ENCODE measurements around the gene TF. TPM values are rescaled to one million over a fixed set of nuclear protein-coding genes. Genes with fewer than 3 reads are reported as not detected.

The TF gene
- total and polyA plus RNA-seq, 12 donors, result under 0.01 to 15.5 (median 2.2) TPM; not detected in 1

DNA sequence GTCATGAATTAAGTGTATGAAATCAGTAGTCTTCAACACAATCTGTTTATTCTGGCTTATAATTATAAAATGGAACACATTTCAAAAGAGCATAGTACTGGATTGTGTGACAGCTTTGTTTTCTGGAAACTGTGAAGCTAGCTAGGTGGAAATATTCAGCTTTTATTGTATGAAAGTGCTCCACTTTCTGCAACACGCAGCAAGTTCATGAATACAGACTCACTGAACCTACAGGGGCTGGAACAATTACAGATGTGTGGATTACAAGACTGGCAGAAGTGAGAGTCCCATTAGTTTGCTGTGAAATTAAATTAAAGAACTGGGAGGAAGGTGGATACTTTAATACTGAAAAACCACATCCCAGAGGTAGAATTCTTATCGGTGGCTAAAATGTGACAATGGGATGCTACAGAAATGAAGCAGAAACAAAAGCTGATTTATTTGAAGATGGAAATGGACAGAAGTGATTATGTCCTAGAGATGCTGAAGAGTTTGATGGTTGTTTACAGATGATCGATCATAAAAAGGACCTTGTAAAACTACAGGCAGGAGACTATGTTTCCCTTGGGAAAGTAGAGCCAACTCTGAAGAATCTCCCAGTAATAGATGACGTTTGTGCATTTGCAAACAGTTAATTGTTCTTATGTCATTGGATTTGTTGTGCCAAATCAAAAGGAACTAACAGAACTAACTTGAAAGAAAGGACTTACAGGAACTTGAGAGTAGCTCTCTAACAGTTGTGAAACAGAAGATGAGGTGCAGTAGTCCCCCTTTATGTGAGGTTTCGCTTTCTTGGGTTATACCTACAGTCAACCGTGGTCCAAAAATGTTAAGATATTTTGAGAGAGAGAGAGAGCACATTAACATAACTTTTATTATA is 15.7 kb downstream of the TF start:
- Histone ChIP-seq H3K27me3 (no peaks in the 10 kb centered on the region), H3K9me3 (replicated peaks in 1 of 3) (no peaks in the 10 kb centered on the region), H3K4me3 (no peak overlapping the region), H3K36me3 (replicated peaks in 1 of 2) (no peaks in the 10 kb centered on the region), H3K4me1 (replicated peaks in 1 of 2) (no peaks in the 10 kb centered on the region), H3K27ac (no peak overlapping the region)
- no peak for DNase-seq
- intact Hi-C loops (cut with DNase I), result no loop called here
- TF ChIP-seq, protein P1, sequence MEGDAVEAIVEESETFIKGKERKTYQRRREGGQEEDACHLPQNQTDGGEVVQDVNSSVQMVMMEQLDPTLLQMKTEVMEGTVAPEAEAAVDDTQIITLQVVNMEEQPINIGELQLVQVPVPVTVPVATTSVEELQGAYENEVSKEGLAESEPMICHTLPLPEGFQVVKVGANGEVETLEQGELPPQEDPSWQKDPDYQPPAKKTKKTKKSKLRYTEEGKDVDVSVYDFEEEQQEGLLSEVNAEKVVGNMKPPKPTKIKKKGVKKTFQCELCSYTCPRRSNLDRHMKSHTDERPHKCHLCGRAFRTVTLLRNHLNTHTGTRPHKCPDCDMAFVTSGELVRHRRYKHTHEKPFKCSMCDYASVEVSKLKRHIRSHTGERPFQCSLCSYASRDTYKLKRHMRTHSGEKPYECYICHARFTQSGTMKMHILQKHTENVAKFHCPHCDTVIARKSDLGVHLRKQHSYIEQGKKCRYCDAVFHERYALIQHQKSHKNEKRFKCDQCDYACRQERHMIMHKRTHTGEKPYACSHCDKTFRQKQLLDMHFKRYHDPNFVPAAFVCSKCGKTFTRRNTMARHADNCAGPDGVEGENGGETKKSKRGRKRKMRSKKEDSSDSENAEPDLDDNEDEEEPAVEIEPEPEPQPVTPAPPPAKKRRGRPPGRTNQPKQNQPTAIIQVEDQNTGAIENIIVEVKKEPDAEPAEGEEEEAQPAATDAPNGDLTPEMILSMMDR (IDR thresholded peaks at IDR 0.05), result no peak
- TF ChIP-seq POLR2A (IDR thresholded peaks at IDR 0.05), result no peak
- whole genome bisulfite sequencing, 4 donors, result 71 to 78% (median 75%) methylated on average over 6 of the region's 6 CpGs

DNA sequence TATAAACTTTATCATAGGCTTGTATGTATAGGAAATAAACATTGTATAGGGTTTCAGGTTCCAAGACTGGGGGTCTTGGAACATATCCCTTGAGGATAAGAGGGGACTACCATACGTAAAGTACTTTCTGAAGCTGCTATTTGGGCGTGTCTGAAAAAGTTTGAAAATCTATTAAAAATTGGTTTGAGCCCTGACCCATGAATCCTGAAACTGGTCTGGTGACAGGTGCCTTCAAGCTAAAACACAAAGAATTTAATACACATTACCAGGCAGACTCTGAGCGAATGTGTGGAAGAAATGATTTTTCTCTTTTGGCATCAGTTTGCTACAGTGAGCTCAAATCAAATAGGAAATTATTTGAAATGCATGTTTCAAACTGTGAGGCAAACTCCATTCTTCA is 16.3 kb downstream of the TF start:
- no peak overlapping the region for H3K4me3 ChIP-seq
- intact Hi-C loops (cut with DNase I), result no loop called here
- TF ChIP-seq, protein P1 (IDR thresholded peaks at IDR 0.05), result no peak
- no peak for TF ChIP-seq POLR2A (IDR thresholded peaks at IDR 0.05)
- H3K4me1 ChIP-seq (replicated peaks in 1 of 2), result no peaks in the 10 kb centered on the region
- H3K27me3 ChIP-seq, result no peaks in the 10 kb centered on the region
- 53 to 83% (median 63%) methylated on average over 3 of the region's 3 CpGs for WGBS, 4 donors
- H3K9me3 ChIP-seq (replicated peaks in 1 of 3), result no peaks in the 10 kb centered on the region
- H3K36me3 ChIP-seq (replicated peaks in 1 of 2), result no peaks in the 10 kb centered on the region
- DNase-seq, result no peak
- H3K27ac ChIP-seq, result no peak overlapping the region

DNA sequence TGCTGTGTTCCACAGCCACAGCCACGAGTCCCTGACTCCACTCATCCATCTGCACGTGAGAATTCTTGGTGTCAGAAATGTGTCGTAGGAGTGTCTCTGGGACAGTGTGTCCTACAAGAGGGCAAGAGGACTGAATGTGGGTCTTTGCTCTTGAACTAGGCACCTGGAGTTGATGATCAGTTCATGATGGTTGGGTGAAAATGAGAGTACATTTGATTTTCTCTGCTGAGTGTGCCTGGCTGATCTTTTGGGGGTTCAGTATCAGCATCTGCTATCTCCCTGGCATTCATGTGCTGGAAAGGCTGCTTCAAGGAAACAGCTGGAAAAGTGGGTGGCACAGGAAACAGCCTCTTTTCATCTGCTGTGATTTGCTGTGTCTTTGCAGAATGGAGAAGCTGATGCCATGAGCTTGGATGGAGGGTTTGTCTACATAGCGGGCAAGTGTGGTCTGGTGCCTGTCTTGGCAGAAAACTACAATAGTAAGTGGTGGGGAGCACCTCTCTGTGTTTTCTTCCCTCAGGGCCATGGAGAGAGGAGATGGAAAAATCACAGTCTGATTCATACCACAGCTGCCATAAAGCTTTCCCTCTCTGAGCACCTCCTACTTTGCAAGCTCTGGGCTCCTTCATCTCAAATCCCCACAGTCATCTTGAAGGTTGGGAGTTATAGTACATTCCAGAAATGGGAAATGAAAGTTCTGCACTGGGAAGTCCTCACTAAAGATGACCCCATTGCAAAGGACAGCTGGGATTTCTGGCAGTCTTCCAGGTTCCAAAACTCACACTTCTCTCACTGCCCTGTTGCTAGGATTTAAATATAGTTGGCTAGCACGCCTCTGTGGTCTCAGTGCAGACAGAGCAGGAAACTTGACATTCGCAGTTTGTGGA is 17.8 kb downstream of the TF start:
- peak in 5 of 7 donors; percentile 19 to 31 (median 24) for DNase-seq
- no peaks in the 10 kb centered on the region for H3K36me3 ChIP-seq (replicated peaks in 1 of 2)
- H3K4me3 ChIP-seq, result no peak overlapping the region
- H3K27ac ChIP-seq, result no peak overlapping the region
- 53 to 67% (median 61%) methylated on average over 6 of the region's 6 CpGs for WGBS, 4 donors
- no peaks in the 10 kb centered on the region for H3K4me1 ChIP-seq (replicated peaks in 1 of 2)
- no peaks in the 10 kb centered on the region for H3K9me3 ChIP-seq (replicated peaks in 1 of 3)
- H3K27me3 ChIP-seq, result no peaks in the 10 kb centered on the region
- TF ChIP-seq, protein P1 (IDR thresholded peaks at IDR 0.05), result no peak
- TF ChIP-seq POLR2A (IDR thresholded peaks at IDR 0.05), result no peak
- intact Hi-C loops (cut with DNase I), result no loop called here

DNA sequence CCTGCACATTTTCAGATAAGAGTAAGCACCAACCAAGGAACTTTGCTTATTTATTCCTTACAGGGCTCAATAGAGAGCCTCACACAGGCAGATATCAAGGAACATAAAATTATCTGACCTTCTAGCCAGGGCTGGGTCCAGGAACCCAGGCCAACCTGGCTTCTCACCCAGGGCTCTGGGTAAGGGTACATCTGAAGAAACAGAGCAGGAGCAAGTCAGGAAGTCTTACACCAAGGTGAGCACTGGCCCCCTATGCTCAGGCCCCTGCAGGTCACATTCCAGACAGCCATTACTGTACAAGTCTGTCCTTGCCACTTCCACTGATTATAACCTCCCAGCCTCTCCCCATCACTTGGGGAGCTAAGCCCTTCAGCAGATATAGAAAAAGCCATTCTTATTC is 19.1 kb downstream of the TF start:
- H3K4me1 ChIP-seq (replicated peaks in 1 of 2), result no peaks in the 10 kb centered on the region
- DNase-seq, result no peak
- no peaks in the 10 kb centered on the region for H3K36me3 ChIP-seq (replicated peaks in 1 of 2)
- no peaks in the 10 kb centered on the region for H3K27me3 ChIP-seq
- TF ChIP-seq POLR2A (IDR thresholded peaks at IDR 0.05), result no peak
- TF ChIP-seq, protein P1 (IDR thresholded peaks at IDR 0.05), result no peak
- H3K4me3 ChIP-seq, result no peak overlapping the region
- intact Hi-C loops (cut with DNase I), result no loop called here
- no peak overlapping the region for H3K27ac ChIP-seq
- no peaks in the 10 kb centered on the region for H3K9me3 ChIP-seq (replicated peaks in 1 of 3)
